IMR-90 (cell line): Measurements from ENCODE around the gene MTPN. TPM values are rescaled to one million over a fixed set of nuclear protein-coding genes. Genes with fewer than 3 reads are reported as not detected.

Experiments used
- ATAC-seq: fragments of 200-7000 bp; cut with Tn5 transposase; 2 replicates; pipeline ENCODE4 v1.9.1; 2020; ENCODE audit warnings: low read depth, mild to moderate bottlenecking, moderate library complexity
- BruUV-seq: library from RNA; stranded (reverse); fragments of 400-500 nt; replicated peaks from 2 replicates; lab custom pipeline; 2021; lab: Mats Ljungman, UMichigan
- CTCF ChIA-PET: fragments of 300-600 bp; formaldehyde crosslinking; extraction: SDS; loops from one replicate; lab custom pipeline; 2021; ENCODE audit warnings: antibody characterized with exemption; lab: Yijun Ruan, JAX
- POLR2A ChIA-PET: fragments of 300-600 bp; sonication (Branson Sonifier 250); formaldehyde crosslinking; loops from one replicate; lab custom pipeline; 2022; ENCODE audit warnings: antibody characterized with exemption; ENCODE audit not compliant: unreplicated experiment; lab: Charles Lee
- DNase-seq: peaks from one replicate; pipeline ENCODE4 v3.0.0; 2013
- H2AFZ ChIP-seq: replicated peaks from 2 replicates; pipeline ENCODE3; 2013; ENCODE audit warnings: low read length, mild to moderate bottlenecking; ENCODE audit not compliant: poor library complexity
- H2AK5ac ChIP-seq: 2 replicates; pipeline ENCODE4 v1.6.1; 2013; ENCODE audit warnings: low read depth, low read length, inconsistent platforms
- H2AK9ac ChIP-seq: replicated peaks from 2 replicates; pipeline ENCODE3; 2013; ENCODE audit warnings: mild to moderate bottlenecking, low read depth, low read length, moderate library complexity; ENCODE audit not compliant: poor library complexity
- H2BK120ac ChIP-seq: 2 replicates; pipeline ENCODE4 v1.6.1; 2013; ENCODE audit warnings: low read depth, low read length, inconsistent platforms
- H2BK15ac ChIP-seq: 3 replicates; pipeline ENCODE4 v1.6.1; 2013; ENCODE audit warnings: low read depth, low read length, inconsistent platforms
- H2BK20ac ChIP-seq: 2 replicates; pipeline ENCODE4 v1.6.1; 2013; ENCODE audit warnings: low read depth, mild to moderate bottlenecking, inconsistent platforms, low read length, moderate library complexity
- H2BK5ac ChIP-seq: 2 replicates; pipeline ENCODE4 v1.6.1; 2013; ENCODE audit warnings: mild to moderate bottlenecking, low read depth, low read length, inconsistent platforms; ENCODE audit not compliant: poor library complexity, severe bottlenecking
- H3K14ac ChIP-seq: replicated peaks from 2 replicates; pipeline ENCODE4 v1.6.1; 2013; ENCODE audit warnings: low read depth, low read length, inconsistent platforms
- H3K18ac ChIP-seq: 2 replicates; pipeline ENCODE4 v1.6.1; 2013; ENCODE audit warnings: low read depth, low read length, control low read depth
- H3K23ac ChIP-seq: 2 replicates; pipeline ENCODE4 v1.6.1; 2013; ENCODE audit warnings: low read depth, low read length, inconsistent platforms
- H3K27ac ChIP-seq: 2 replicates; pipeline ENCODE4 v1.5.1; 2013; ENCODE audit warnings: mild to moderate bottlenecking, control low read depth, low read length; ENCODE audit not compliant: insufficient read depth
- H3K27me3 ChIP-seq: 2 replicates; pipeline ENCODE4 v1.6.1; 2013; ENCODE audit warnings: low read length; ENCODE audit not compliant: control insufficient read depth, insufficient read depth
- H3K36me3 ChIP-seq: 2 replicates; pipeline ENCODE4 v1.6.1; 2013; ENCODE audit warnings: low read length, mixed read lengths; ENCODE audit not compliant: control insufficient read depth, insufficient read depth
- H3K4ac ChIP-seq: 2 replicates; pipeline ENCODE4 v1.6.1; 2013; ENCODE audit warnings: low read depth, low read length, inconsistent platforms
- H3K4me1 ChIP-seq: 2 replicates; pipeline ENCODE4 v1.6.1; 2013; ENCODE audit warnings: low read length, mixed read lengths; ENCODE audit not compliant: control insufficient read depth, insufficient read depth
- H3K4me2 ChIP-seq: 2 replicates; pipeline ENCODE4 v1.6.1; 2013; ENCODE audit warnings: low read depth, mild to moderate bottlenecking, control low read depth, low read length, moderate library complexity
- H3K4me3 ChIP-seq: 2 replicates; pipeline ENCODE4 v1.5.1; 2013; ENCODE audit warnings: low read depth, mild to moderate bottlenecking, control low read depth, low read length, moderate library complexity; ENCODE audit not compliant: insufficient read depth
- H3K56ac ChIP-seq: 2 replicates; pipeline ENCODE4 v1.6.1; 2013; ENCODE audit warnings: low read length, inconsistent platforms; ENCODE audit not compliant: insufficient read depth; ENCODE audit errors: extremely low read depth
- H3K79me1 ChIP-seq, 2 experiments: 2 replicates each; pipeline ENCODE4 v1.6.1; 2013; ENCODE audit warnings: low read length in 2 of 2, inconsistent platforms in 1 of 2, low read depth in 1 of 2
- H3K9ac ChIP-seq: 2 replicates; pipeline ENCODE4 v1.6.1; 2013; ENCODE audit warnings: low read depth, low read length, control low read depth
- H3K9me1 ChIP-seq: 2 replicates; pipeline ENCODE4 v1.6.1; 2013; ENCODE audit warnings: low read length, inconsistent platforms; ENCODE audit not compliant: insufficient read depth
- H3K9me3 ChIP-seq: 2 replicates; pipeline ENCODE4 v1.6.1; 2013; ENCODE audit warnings: low read length; ENCODE audit not compliant: control insufficient read depth, insufficient read depth
- H4K20me1 ChIP-seq: 2 replicates; pipeline ENCODE4 v1.6.1; 2013; ENCODE audit warnings: low read length, inconsistent platforms; ENCODE audit not compliant: insufficient read depth
- H4K5ac ChIP-seq: 2 replicates; pipeline ENCODE4 v1.6.1; 2013; ENCODE audit warnings: mild to moderate bottlenecking, low read depth, low read length, control low read depth
- H4K8ac ChIP-seq, 2 experiments: 2 replicates each; pipeline ENCODE4 v1.6.1; 2013; ENCODE audit warnings: low read depth in 2 of 2, low read length in 2 of 2, control low read depth in 1 of 2, inconsistent platforms in 1 of 2
- H4K91ac ChIP-seq: 2 replicates; pipeline ENCODE4 v1.6.1; 2013; ENCODE audit warnings: low read depth, low read length, inconsistent platforms; ENCODE audit not compliant: insufficient read depth
- CEBPB ChIP-seq: IDR thresholded peaks from 2 replicates; pipeline ENCODE4 v1.6.1; 2012; ENCODE audit warnings: low read depth, low read length, improper control_type of control experiment
- CTCF ChIP-seq: conservative IDR thresholded peaks from 2 replicates; pipeline ENCODE4 v1.5.1; 2012; ENCODE audit warnings: mild to moderate bottlenecking, low read depth, low read length, improper control_type of control experiment
- MAZ ChIP-seq: IDR thresholded peaks from 2 replicates; pipeline ENCODE4 v1.6.1; 2012; ENCODE audit warnings: low read depth, mild to moderate bottlenecking, low read length, improper control_type of control experiment, moderate library complexity, borderline replicate concordance
- POLR2A ChIP-seq: IDR thresholded peaks from 2 replicates; pipeline ENCODE4 v1.6.1; 2012; ENCODE audit warnings: mild to moderate bottlenecking, low read depth, low read length
- RAD21 ChIP-seq: IDR thresholded peaks from 2 replicates; pipeline ENCODE4 v1.6.1; 2012; ENCODE audit warnings: low read length, improper control_type of control experiment
- RCOR1 ChIP-seq: IDR thresholded peaks from 2 replicates; pipeline ENCODE4 v1.6.1; 2012; ENCODE audit warnings: mild to moderate bottlenecking, low read length, improper control_type of control experiment; ENCODE audit not compliant: insufficient replicate concordance
- WGBS, 2 experiments: methylation state at CpG; one replicate each; pipeline versions ENCODE4 v1.1.5 to v1.1.7; 2013; ENCODE audit warnings: missing lambda C conversion rate in 2 of 2; ENCODE audit not compliant: insufficient read length in 1 of 2; ENCODE audit errors: extremely low coverage in 2 of 2; 5-methylcytosine and 5-hydroxymethylcytosine counted together
- dilution Hi-C: fragments of 300-500 bp; cut with HindIII; formaldehyde crosslinking; loops from one replicate; pipeline ENCODE4 v1.14.3; 2018; ENCODE audit warnings: low sequenced_read_pairs; ENCODE audit not compliant: unreplicated experiment
- in situ Hi-C: fragments of 300-500 bp; cut with MboI; formaldehyde crosslinking; loops from 3 replicates; pipeline ENCODE4 v1.14.3; 2019; ENCODE audit warnings: low sequenced_read_pairs, inconsistent platforms, mixed read lengths
- intact Hi-C: fragments of 100-400 bp; cut with micrococcal nuclease; formaldehyde crosslinking; loops from 2 replicates; pipeline ENCODE4 v1.10.0; 2022
- polyA plus RNA-seq, 3 experiments: library from polyadenylated mRNA; depleted of rRNA; stranded (reverse); fragments of >200 nt; gene quantifications; 2 replicates each; pipeline ENCODE4 v1.2.3, GENCODE V29; 2012; ENCODE audit warnings: low replicate concordance in 1 of 3
- total RNA-seq: library from RNA; depleted of rRNA; stranded (reverse); fragments of >200 nt; gene quantifications from 2 replicates; pipeline ENCODE4 v1.2.3, GENCODE V29; 2012

The MTPN gene
- total and polyA plus RNA-seq, 2 of the 4 experiments (the other 2 are of a cell fraction), result 58.8 to 94.4 TPM

- intact Hi-C loops, result no loop called here
- Histone ChIP-seq H3K9me1 (no peaks in the 10 kb centered on the region), H3K9ac (no peak overlapping the region), H3K14ac (no peak overlapping the region), H3K4me2 (no peak overlapping the region), H2AK5ac (no peak overlapping the region), H2BK20ac (no peak overlapping the region), H2BK5ac (no peak overlapping the region), H3K36me3 (no peaks in the 10 kb centered on the region), H3K4me1 (no peaks in the 10 kb centered on the region), H2BK120ac (no peak overlapping the region), H3K9me3 (no peaks in the 10 kb centered on the region), H3K56ac (no peak overlapping the region), H2AK9ac (no peak overlapping the region), H4K5ac (no peak overlapping the region), H2BK15ac (no peak overlapping the region), H4K91ac (no peak overlapping the region), H3K27ac (no peak overlapping the region), H3K23ac (no peak overlapping the region), H3K27me3 (peaks cover 2% of the 10 kb centered on the region), H2AFZ (no peak overlapping the region), H3K18ac (no peak overlapping the region), H3K4ac (no peak overlapping the region), H3K79me1 (no peaks in the 10 kb centered on the region), H3K4me3 (no peak overlapping the region), H4K8ac (no peak overlapping the region), H4K20me1 (no peaks in the 10 kb centered on the region)
- ChIA-PET POLR2A (no interaction called here), CTCF (no interaction called here)
- no CpG with 5 or more reads among the region's 3 CpGs for WGBS, 2 experiments
- no peak for DNase-seq
- BruUV-seq, result no TSS peak
- TF ChIP-seq MAZ (no peak), RCOR1 (no peak), CEBPB (no peak), CTCF (no peak), RAD21 (no peak), POLR2A (no peak)
- dilution Hi-C loops, result no loop called here
- in situ Hi-C loops, result no loop called here
- no peak for ATAC-seq
These were observed 98.9 kb downstream of the MTPN start for GRCh38 chr7:135878284-135878683.
